ENCODE results near the gene DNMT1.
A peak's percentile ranks its signal among the peaks of the same experiment; 100 is the strongest.

Gene DNMT1

GRCh38 chr19:10087296-10088061 is 107.3 kb downstream of the DNMT1 start:
- TF ChIP-seq TAF1 (IDR thresholded peaks at IDR 0.05; ENCODE audit: borderline replicate concordance, insufficient read depth, low read length) (no peak), SIN3A (IDR thresholded peaks at IDR 0.05; ENCODE audit: borderline replicate concordance, insufficient read depth, low read length) (no peak), FOXP2 (optimal IDR thresholded peaks at IDR 0.05; ENCODE audit: borderline replicate concordance, extremely low read depth, extremely low read length, insufficient read depth) (no peak), POLR2AphosphoS5 (IDR thresholded peaks at IDR 0.05; ENCODE audit: low read depth, low read length) (no peak)
- TF ChIP-seq, protein P1, sequence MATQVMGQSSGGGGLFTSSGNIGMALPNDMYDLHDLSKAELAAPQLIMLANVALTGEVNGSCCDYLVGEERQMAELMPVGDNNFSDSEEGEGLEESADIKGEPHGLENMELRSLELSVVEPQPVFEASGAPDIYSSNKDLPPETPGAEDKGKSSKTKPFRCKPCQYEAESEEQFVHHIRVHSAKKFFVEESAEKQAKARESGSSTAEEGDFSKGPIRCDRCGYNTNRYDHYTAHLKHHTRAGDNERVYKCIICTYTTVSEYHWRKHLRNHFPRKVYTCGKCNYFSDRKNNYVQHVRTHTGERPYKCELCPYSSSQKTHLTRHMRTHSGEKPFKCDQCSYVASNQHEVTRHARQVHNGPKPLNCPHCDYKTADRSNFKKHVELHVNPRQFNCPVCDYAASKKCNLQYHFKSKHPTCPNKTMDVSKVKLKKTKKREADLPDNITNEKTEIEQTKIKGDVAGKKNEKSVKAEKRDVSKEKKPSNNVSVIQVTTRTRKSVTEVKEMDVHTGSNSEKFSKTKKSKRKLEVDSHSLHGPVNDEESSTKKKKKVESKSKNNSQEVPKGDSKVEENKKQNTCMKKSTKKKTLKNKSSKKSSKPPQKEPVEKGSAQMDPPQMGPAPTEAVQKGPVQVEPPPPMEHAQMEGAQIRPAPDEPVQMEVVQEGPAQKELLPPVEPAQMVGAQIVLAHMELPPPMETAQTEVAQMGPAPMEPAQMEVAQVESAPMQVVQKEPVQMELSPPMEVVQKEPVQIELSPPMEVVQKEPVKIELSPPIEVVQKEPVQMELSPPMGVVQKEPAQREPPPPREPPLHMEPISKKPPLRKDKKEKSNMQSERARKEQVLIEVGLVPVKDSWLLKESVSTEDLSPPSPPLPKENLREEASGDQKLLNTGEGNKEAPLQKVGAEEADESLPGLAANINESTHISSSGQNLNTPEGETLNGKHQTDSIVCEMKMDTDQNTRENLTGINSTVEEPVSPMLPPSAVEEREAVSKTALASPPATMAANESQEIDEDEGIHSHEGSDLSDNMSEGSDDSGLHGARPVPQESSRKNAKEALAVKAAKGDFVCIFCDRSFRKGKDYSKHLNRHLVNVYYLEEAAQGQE (IDR thresholded peaks at IDR 0.05; ENCODE audit: insufficient read depth in 1 of 2, low read depth in 2 of 2, low read length in 2 of 2), result no peak

- TF ChIP-seq FOXP2 (optimal IDR thresholded peaks at IDR 0.05; ENCODE audit: borderline replicate concordance, extremely low read depth, extremely low read length, insufficient read depth), result no peak
- no peak for TF ChIP-seq POLR2AphosphoS5 (IDR thresholded peaks at IDR 0.05; ENCODE audit: low read depth, low read length)
- TF ChIP-seq TAF1 (IDR thresholded peaks at IDR 0.05; ENCODE audit: borderline replicate concordance, insufficient read depth, low read length), result no peak
- TF ChIP-seq, protein P1 (IDR thresholded peaks at IDR 0.05; ENCODE audit: insufficient read depth in 1 of 2, low read depth in 2 of 2, low read length in 2 of 2), result no peak
- no peak for TF ChIP-seq SIN3A (IDR thresholded peaks at IDR 0.05; ENCODE audit: borderline replicate concordance, insufficient read depth, low read length)
Observed at GRCh38 chr19:10086591-10087192, 108.1 kb downstream of the DNMT1 start.

DNA sequence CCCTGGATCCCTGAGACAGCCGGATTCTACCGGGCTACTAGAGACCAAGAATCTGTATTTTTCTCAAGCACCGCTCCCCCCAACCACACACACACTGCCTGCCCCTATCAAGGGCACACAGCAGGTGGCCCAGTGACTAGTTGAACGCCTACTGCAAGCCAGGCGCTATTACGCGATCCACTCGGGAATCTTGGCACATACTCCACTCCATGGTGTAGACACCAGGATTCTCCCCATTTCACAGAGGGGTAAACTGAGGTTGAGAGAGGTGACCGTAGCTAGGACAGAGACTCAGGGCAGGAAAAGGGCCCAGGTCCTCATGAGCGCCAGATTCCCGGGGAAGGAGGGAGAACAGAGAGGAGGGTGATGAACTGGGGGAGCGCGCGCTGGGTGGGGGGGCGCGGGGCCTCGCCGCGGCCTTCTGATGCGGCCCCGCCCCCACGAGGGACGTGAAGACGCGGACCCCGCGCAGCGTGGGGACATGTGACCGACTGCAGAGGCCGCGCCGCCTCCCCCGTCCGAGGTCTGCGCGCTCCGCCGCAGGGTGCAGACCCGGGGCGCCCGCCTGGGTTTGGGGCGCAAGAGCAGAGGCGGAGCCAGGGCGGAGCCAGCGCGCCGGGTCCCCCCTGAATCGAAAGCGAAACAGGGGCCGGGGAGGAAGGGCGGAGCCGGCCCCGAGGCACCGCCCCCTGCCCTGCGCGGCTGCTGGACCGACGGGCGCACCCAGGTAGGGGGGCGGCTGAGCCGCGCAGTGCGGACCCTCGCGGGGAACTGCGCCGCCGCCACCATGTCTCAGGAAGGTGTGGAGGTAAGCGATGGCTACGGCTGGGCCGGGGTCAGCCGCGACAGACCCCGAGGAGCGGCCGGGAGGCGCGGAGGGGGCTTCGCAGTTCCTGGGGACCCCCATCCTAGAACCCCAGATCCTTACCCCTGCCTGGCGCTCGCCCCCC is 108.8 kb downstream of the DNMT1 start, which contains the start of gene SHFL:
Gene SHFL, plus strand, starts transcription at position 677 of the 950 bp plus-strand sequence. Its CDS starts 111 bp downstream, at position 788.
- TF ChIP-seq FOXP2 (optimal IDR thresholded peaks at IDR 0.05; ENCODE audit: borderline replicate concordance, extremely low read depth, extremely low read length, insufficient read depth), result peak; percentile 46
- TF ChIP-seq, protein P1 (IDR thresholded peaks at IDR 0.05; ENCODE audit: insufficient read depth in 1 of 2, low read depth in 2 of 2, low read length in 2 of 2), result no peak

GRCh38 chr19:10084803-10085202 is 110.0 kb downstream of the DNMT1 start:
- no peak for TF ChIP-seq POLR2AphosphoS5 (IDR thresholded peaks at IDR 0.05; ENCODE audit: low read depth, low read length)
- TF ChIP-seq SIN3A (IDR thresholded peaks at IDR 0.05; ENCODE audit: borderline replicate concordance, insufficient read depth, low read length), result no peak
- no peak for TF ChIP-seq TAF1 (IDR thresholded peaks at IDR 0.05; ENCODE audit: borderline replicate concordance, insufficient read depth, low read length)
- TF ChIP-seq, protein P1 (IDR thresholded peaks at IDR 0.05; ENCODE audit: insufficient read depth in 1 of 2, low read depth in 2 of 2, low read length in 2 of 2), result no peak
- TF ChIP-seq FOXP2 (optimal IDR thresholded peaks at IDR 0.05; ENCODE audit: borderline replicate concordance, extremely low read depth, extremely low read length, insufficient read depth), result no peak

Data from PFSK-1 (cell line).